Keratinocyte (primary cell): ENCODE measurements around the gene EXOC6B.

Experiments
- EZH2 ChIP-seq: IDR thresholded peaks from one replicate; pipeline ENCODE4 v1.6.1; 2012; ENCODE audit warnings: inconsistent platforms, mild to moderate bottlenecking, low read length, moderate library complexity
- TF ChIP-seq, protein P1 (sequence below), 3 experiments: IDR thresholded peaks in 1 of 3; conservative IDR thresholded peaks in 1 of 3; optimal IDR thresholded peaks in 1 of 3; 2 replicates in 2 of 3; 3 replicates in 1 of 3; pipeline versions ENCODE3 to v1.5.1; 2011; ENCODE audit warnings: low read length in 3 of 3, mild to moderate bottlenecking in 3 of 3, moderate library complexity in 2 of 3, control low read depth in 1 of 3, inconsistent platforms in 1 of 3; ENCODE audit not compliant: insufficient read depth in 2 of 3; ENCODE audit errors: extremely low read depth in 1 of 3

DNA sequence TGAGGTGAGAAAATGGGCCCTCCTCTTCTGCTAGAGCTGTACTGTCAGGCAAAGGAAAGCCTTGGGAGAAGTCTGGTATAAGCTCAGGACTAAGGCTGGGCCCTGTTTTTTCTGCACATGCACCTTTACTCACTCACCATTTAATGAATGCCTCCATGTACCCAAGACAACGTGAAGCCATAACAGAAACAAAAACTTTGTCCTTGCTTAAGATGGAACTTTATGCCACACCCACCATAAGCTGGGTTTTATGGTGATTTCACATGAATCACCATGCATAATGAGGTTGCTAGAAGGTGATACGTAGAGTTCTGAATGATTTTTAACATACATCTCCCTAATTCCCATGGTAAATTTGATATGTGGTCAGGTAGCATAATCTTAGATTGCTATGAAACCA is 614.5 kb downstream of the EXOC6B start:
- TF ChIP-seq, protein P1, sequence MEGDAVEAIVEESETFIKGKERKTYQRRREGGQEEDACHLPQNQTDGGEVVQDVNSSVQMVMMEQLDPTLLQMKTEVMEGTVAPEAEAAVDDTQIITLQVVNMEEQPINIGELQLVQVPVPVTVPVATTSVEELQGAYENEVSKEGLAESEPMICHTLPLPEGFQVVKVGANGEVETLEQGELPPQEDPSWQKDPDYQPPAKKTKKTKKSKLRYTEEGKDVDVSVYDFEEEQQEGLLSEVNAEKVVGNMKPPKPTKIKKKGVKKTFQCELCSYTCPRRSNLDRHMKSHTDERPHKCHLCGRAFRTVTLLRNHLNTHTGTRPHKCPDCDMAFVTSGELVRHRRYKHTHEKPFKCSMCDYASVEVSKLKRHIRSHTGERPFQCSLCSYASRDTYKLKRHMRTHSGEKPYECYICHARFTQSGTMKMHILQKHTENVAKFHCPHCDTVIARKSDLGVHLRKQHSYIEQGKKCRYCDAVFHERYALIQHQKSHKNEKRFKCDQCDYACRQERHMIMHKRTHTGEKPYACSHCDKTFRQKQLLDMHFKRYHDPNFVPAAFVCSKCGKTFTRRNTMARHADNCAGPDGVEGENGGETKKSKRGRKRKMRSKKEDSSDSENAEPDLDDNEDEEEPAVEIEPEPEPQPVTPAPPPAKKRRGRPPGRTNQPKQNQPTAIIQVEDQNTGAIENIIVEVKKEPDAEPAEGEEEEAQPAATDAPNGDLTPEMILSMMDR (optimal IDR thresholded peaks at IDR 0.05 in 1 of 3, IDR thresholded peaks at IDR 0.05 in 1 of 3, conservative IDR thresholded peaks at IDR 0.05 in 1 of 3; ENCODE audit: extremely low read depth in 1 of 3, insufficient read depth in 2 of 3, low read length in 3 of 3), result no peak
- no peak for TF ChIP-seq EZH2
